C4-2B (cell line): ENCODE results near the gene TRIM47.

ENCODE experiments used
- CTCF ChIP-seq: fragments of 450-650 bp; conservative IDR thresholded peaks from 2 replicates; pipeline ENCODE4 v1.5.1; 2017; ENCODE audit warnings: mild to moderate bottlenecking
- ZFX ChIP-seq: fragments of 450-650 bp; IDR thresholded peaks from 2 replicates; pipeline ENCODE4 v1.6.1; 2017

- no peak for TF ChIP-seq CTCF
- TF ChIP-seq ZFX: no peak
Measured at GRCh38 chr17:75825748-75826370, 52.5 kb downstream of the TRIM47 start.
